Naive thymus-derived CD8-positive, alpha-beta T cell (primary cell): ENCODE data around the gene TMEM258. TPM values are rescaled to one million over a fixed set of nuclear protein-coding genes. Genes with fewer than 3 reads are reported as not detected.

Source experiments
- ATAC-seq, 2 donors: fragments of 150-1000 bp; cut with Tn5 transposase in 1 of 2; sonication (Bioruptor Pico), chemical (Tn5 transposase) in 1 of 2; 1 replicate in 1 of 2; 2 replicates in 1 of 2; pipeline ENCODE4 v1.10.0; 2021; ENCODE audit warnings: mild to moderate bottlenecking in 2 of 2, moderate library complexity in 2 of 2
- POLR2A ChIA-PET: fragments of 350-600 bp; sonication (Branson Sonifier 250); formaldehyde crosslinking; loops from one replicate; lab custom pipeline; 2021; ENCODE audit warnings: antibody characterized with exemption; lab: Charles Lee
- DNase-seq, 10 donors: peaks; one replicate each; pipeline versions ENCODE4 v3.0.0 to v3.0.0-alpha.2; 2020 to 2022
- H3K27ac Mint-ChIP-seq, 10 donors: one replicate each; pipeline ENCODE4 v1.8.0; 2020 to 2022; ENCODE audit warnings: mild to moderate bottlenecking in 10 of 10, mixed read lengths in 10 of 10, moderate library complexity in 4 of 10, inconsistent platforms in 1 of 10
- H3K27me3 Mint-ChIP-seq, 5 donors: one replicate each; pipeline ENCODE4 v1.8.0; 2021 to 2022; ENCODE audit warnings: mixed read lengths in 5 of 5
- H3K36me3 Mint-ChIP-seq, 3 donors: one replicate each; pipeline ENCODE4 v1.8.0; 2020 to 2022; ENCODE audit warnings: mixed read lengths in 3 of 3, mild to moderate bottlenecking in 2 of 3, inconsistent platforms in 1 of 3
- H3K4me1 Mint-ChIP-seq, 4 donors: one replicate each; pipeline ENCODE4 v1.8.0; 2021 to 2022; ENCODE audit warnings: mixed read lengths in 4 of 4
- H3K4me3 Mint-ChIP-seq, 10 donors: one replicate each; pipeline ENCODE4 v1.8.0; 2020 to 2022; ENCODE audit warnings: mild to moderate bottlenecking in 10 of 10, mixed read lengths in 10 of 10, moderate library complexity in 6 of 10, inconsistent platforms in 1 of 10
- H3K9me3 Mint-ChIP-seq, 9 donors: one replicate each; pipeline ENCODE4 v1.8.0; 2020 to 2022; ENCODE audit warnings: mixed read lengths in 9 of 9, mild to moderate bottlenecking in 3 of 9, inconsistent platforms in 1 of 9, moderate library complexity in 1 of 9
- polyA plus RNA-seq, 3 donors: library from polyadenylated mRNA; unstranded; fragments of 300-500 nt; fragmentation: Illumina TruSeq; gene quantifications; one replicate each; pipeline ENCODE4 v1.2.3, GENCODE V29; 2021
- total RNA-seq, 8 experiments: library from RNA in 2 of 8; stranded (reverse) in 2 of 8; gene quantifications; one replicate each; pipeline ENCODE4 v1.2.3 and lab custom pipeline; 2021 to 2026

The TMEM258 gene
- total RNA-seq (10 to 100 TPM; 84.4 to 87.7 TPM), polyA plus RNA-seq (100 to 1,000 TPM; 205 to 256 (median 225) TPM), total RNA-seq (lab: John Stamatoyannopoulos, UW) (12.8 to 32.8 (median 24.7) reads per million in 6 experiments)

- H3K4me1 Mint-ChIP-seq = peaks cover 18 to 48% (median 36%) of the 10 kb centered on the region in 4 donors
Measured at GRCh38 chr11:61792310-61793082, at the start of gene TMEM258, which contains the start of gene FEN1. Gene TMEM258 (minus strand): TSS chr11:61792599. CDS start chr11:61792558, 41 bp downstream. Gene FEN1 (plus strand): TSS chr11:61792911. CDS start chr11:61795362, 2,451 bp downstream.

GRCh38 chr11:61841636-61842527 is 49.5 kb upstream of the TMEM258 start:
- peak overlapping the region in 2 of 10 donors; percentile 40 to 62 for H3K27ac Mint-ChIP-seq
- ATAC-seq (no peak), DNase-seq (no peak)
- peaks cover 0 to 5% (median 2%) of the 10 kb centered on the region in 3 donors for H3K36me3 Mint-ChIP-seq
- no peaks in the 10 kb centered on the region for H3K9me3 Mint-ChIP-seq
- peaks cover 0 to 7% (median 1%) of the 10 kb centered on the region in 4 donors for H3K4me1 Mint-ChIP-seq
- POLR2A ChIA-PET = no interaction called here
- no peak overlapping the region for H3K4me3 Mint-ChIP-seq
- no peaks in the 10 kb centered on the region for H3K27me3 Mint-ChIP-seq

More at GRCh38 chr11:61792310-61793082, at the start of gene TMEM258, which contains the start of gene FEN1:
- Mint-ChIP-seq H3K27me3 (no peaks in the 10 kb centered on the region), H3K36me3 (peaks cover 0 to 40% (median 7%) of the 10 kb centered on the region in 3 donors), H3K27ac (peak within 1 kb of the TSS; percentile 95 to 100 (median 99)), H3K9me3 (no peaks in the 10 kb centered on the region), H3K4me3 (peak within 1 kb of the TSS; percentile 91 to 99 (median 94))
- DNase-seq = peak; percentile 78 to 93 (median 84)
- POLR2A ChIA-PET = interaction anchor here (0.6 to 1.9 kb wide), 6 partner anchors 23 to 316 kb away, joined by 3 to 8 read pairs (median 3); partner anchors contain the start of genes FTH1 and SYT7
- ATAC-seq = peak; percentile 90 to 93

- H3K4me3 Mint-ChIP-seq = no peak overlapping the region
- H3K4me1 Mint-ChIP-seq = peaks cover 1 to 11% (median 6%) of the 10 kb centered on the region in 4 donors
- peaks cover 0 to 5% (median 2%) of the 10 kb centered on the region in 3 donors for H3K36me3 Mint-ChIP-seq
- H3K27ac Mint-ChIP-seq = no peak overlapping the region
- DNase-seq (no peak), ATAC-seq (no peak)
- H3K9me3 Mint-ChIP-seq = no peaks in the 10 kb centered on the region
- no peaks in the 10 kb centered on the region for H3K27me3 Mint-ChIP-seq
- POLR2A ChIA-PET = no interaction called here
Measured at GRCh38 chr11:61840371-61840770, 48.0 kb upstream of the TMEM258 start.

GRCh38 chr11:61839742-61840141 is 47.3 kb upstream of the TMEM258 start:
- peaks cover 4 to 15% (median 12%) of the 10 kb centered on the region in 4 donors for H3K4me1 Mint-ChIP-seq
- POLR2A ChIA-PET = no interaction called here
- H3K4me3 Mint-ChIP-seq = no peak overlapping the region
- no peaks in the 10 kb centered on the region for H3K27me3 Mint-ChIP-seq
- H3K36me3 Mint-ChIP-seq = peaks cover 0 to 5% (median 2%) of the 10 kb centered on the region in 3 donors
- H3K9me3 Mint-ChIP-seq = no peaks in the 10 kb centered on the region
- no peak for DNase-seq
- no peak for ATAC-seq
- H3K27ac Mint-ChIP-seq = no peak overlapping the region

GRCh38 chr11:61838921-61839320 is 46.5 kb upstream of the TMEM258 start:
- Mint-ChIP-seq H3K27me3 (peaks cover 0 to 2% (median 0%) of the 10 kb centered on the region in 5 donors), H3K36me3 (peaks cover under 1 to 5% (median 2%) of the 10 kb centered on the region in 3 donors), H3K4me1 (peaks cover 5 to 23% (median 20%) of the 10 kb centered on the region in 4 donors), H3K4me3 (no peak overlapping the region), H3K9me3 (no peaks in the 10 kb centered on the region), H3K27ac (no peak overlapping the region)
- no peak for DNase-seq
- POLR2A ChIA-PET = no interaction called here
- no peak for ATAC-seq

GRCh38 chr11:61838501-61838900 is 46.1 kb upstream of the TMEM258 start:
- H3K4me1 Mint-ChIP-seq = peaks cover 9 to 28% (median 24%) of the 10 kb centered on the region in 4 donors
- H3K9me3 Mint-ChIP-seq = no peaks in the 10 kb centered on the region
- no peak overlapping the region for H3K27ac Mint-ChIP-seq
- ATAC-seq = no peak
- H3K27me3 Mint-ChIP-seq = peaks cover 0 to 5% (median 0%) of the 10 kb centered on the region in 5 donors
- H3K4me3 Mint-ChIP-seq = no peak overlapping the region
- H3K36me3 Mint-ChIP-seq = peaks cover 1 to 5% (median 2%) of the 10 kb centered on the region in 3 donors
- POLR2A ChIA-PET = no interaction called here
- DNase-seq = no peak

GRCh38 chr11:61837411-61838005 is 45.1 kb upstream of the TMEM258 start:
- Mint-ChIP-seq H3K36me3 (peaks cover 1 to 5% (median 2%) of the 10 kb centered on the region in 3 donors), H3K27ac (no peak overlapping the region), H3K9me3 (peaks cover 0 to 2% (median 0%) of the 10 kb centered on the region in 9 donors), H3K4me1 (peaks cover 13 to 32% (median 30%) of the 10 kb centered on the region in 4 donors), H3K27me3 (peaks cover 0 to 10% (median 0%) of the 10 kb centered on the region in 5 donors), H3K4me3 (no peak overlapping the region)
- ATAC-seq = no peak
- POLR2A ChIA-PET = interaction anchor here (0.5 kb wide), 1 partner anchor 45 kb away, joined by 5 read pairs; no protein-coding TSS in a partner anchor
- no peak for DNase-seq

- peak overlapping the region in 2 of 10 donors; percentile 66 to 72 for H3K27ac Mint-ChIP-seq
- POLR2A ChIA-PET = no interaction called here
- no peak for DNase-seq
- peaks cover 0 to 2% (median 0%) of the 10 kb centered on the region in 9 donors for H3K9me3 Mint-ChIP-seq
- peaks cover 0 to 3% (median 2%) of the 10 kb centered on the region in 3 donors for H3K36me3 Mint-ChIP-seq
- peak overlapping the region in 1 of 10 donors; percentile 5 for H3K4me3 Mint-ChIP-seq
- peaks cover 15 to 41% (median 27%) of the 10 kb centered on the region in 4 donors for H3K4me1 Mint-ChIP-seq
- H3K27me3 Mint-ChIP-seq = peaks cover 0 to 20% (median 5%) of the 10 kb centered on the region in 5 donors
- no peak for ATAC-seq
Measured at GRCh38 chr11:61836193-61836592, 43.8 kb upstream of the TMEM258 start.

- ATAC-seq (peak; percentile 95 to 97), DNase-seq (peak in 7 of 10 donors; percentile 24 to 65 (median 38))
- H3K27me3 Mint-ChIP-seq = peaks cover 11 to 36% (median 16%) of the 10 kb centered on the region in 5 donors
- peak overlapping the region in 8 of 10 donors; percentile 22 to 84 (median 59) for H3K4me3 Mint-ChIP-seq
- peaks cover 0 to 3% (median 2%) of the 10 kb centered on the region in 3 donors for H3K36me3 Mint-ChIP-seq
- POLR2A ChIA-PET = interaction anchor here (0.9 kb wide), 1 partner anchor 20 kb away, joined by 3 read pairs; no protein-coding TSS in a partner anchor
- H3K27ac Mint-ChIP-seq = peak overlapping the region in 7 of 10 donors; percentile 71 to 91 (median 87)
- peaks cover 17 to 55% (median 31%) of the 10 kb centered on the region in 4 donors for H3K4me1 Mint-ChIP-seq
- H3K9me3 Mint-ChIP-seq = peaks cover 0 to 2% (median 0%) of the 10 kb centered on the region in 9 donors
Measured at GRCh38 chr11:61834278-61835048, 42.1 kb upstream of the TMEM258 start.

GRCh38 chr11:61833926-61834277 is 41.5 kb upstream of the TMEM258 start:
- no peak for ATAC-seq
- peak overlapping the region in 8 of 10 donors; percentile 22 to 84 (median 59) for H3K4me3 Mint-ChIP-seq
- peaks cover 11 to 40% (median 16%) of the 10 kb centered on the region in 5 donors for H3K27me3 Mint-ChIP-seq
- H3K36me3 Mint-ChIP-seq = peaks cover 0 to 3% (median 0%) of the 10 kb centered on the region in 3 donors
- peak overlapping the region in 9 of 10 donors; percentile 53 to 91 (median 84) for H3K27ac Mint-ChIP-seq
- peaks cover 0 to 2% (median 0%) of the 10 kb centered on the region in 9 donors for H3K9me3 Mint-ChIP-seq
- H3K4me1 Mint-ChIP-seq = peaks cover 22 to 59% (median 36%) of the 10 kb centered on the region in 4 donors
- DNase-seq = no peak
- POLR2A ChIA-PET = interaction anchor here (0.9 kb wide), 1 partner anchor 19 kb away, joined by 3 read pairs; no protein-coding TSS in a partner anchor
